Neutrophil (primary cell): ENCODE measurements around the gene ACTG1.

Experiments used
- H3K27ac ChIP-seq: fragments of 200-600 bp; sonication (generic); 2 replicates; pipeline ENCODE4 v1.5.1; 2016; ENCODE audit warnings: mild to moderate bottlenecking, moderate library complexity
- H3K27me3 ChIP-seq: fragments of 200-600 bp; sonication (generic); 2 replicates; pipeline ENCODE4 v1.6.0; 2016; ENCODE audit warnings: mild to moderate bottlenecking
- H3K36me3 ChIP-seq: fragments of 200-600 bp; sonication (generic); 2 replicates; pipeline ENCODE4 v1.5.1; 2017
- H3K4me1 ChIP-seq, 2 experiments: fragments of 200-600 bp in 1 of 2; sonication (generic) in 1 of 2; 1 replicate in 1 of 2; 2 replicates in 1 of 2; pipeline versions ENCODE4 v1.5.1 to v1.6.1; 2013 to 2016; ENCODE audit warnings: low read depth in 1 of 2, low read length in 1 of 2, mild to moderate bottlenecking in 1 of 2, moderate library complexity in 1 of 2; ENCODE audit not compliant: control insufficient read depth in 1 of 2, insufficient read depth in 1 of 2
- H3K4me3 ChIP-seq, 2 experiments: fragments of 200-600 bp in 1 of 2; sonication (generic) in 1 of 2; 1 replicate in 1 of 2; 2 replicates in 1 of 2; pipeline ENCODE4 v1.5.1; 2013 to 2016; ENCODE audit warnings: low read depth in 1 of 2, low read length in 1 of 2, mild to moderate bottlenecking in 1 of 2, moderate library complexity in 1 of 2
- H3K9me3 ChIP-seq: fragments of 200-600 bp; sonication (generic); 2 replicates; pipeline ENCODE4 v1.5.1; 2016
- CTCF ChIP-seq: fragments of 200-600 bp; sonication (generic); IDR thresholded peaks from 2 replicates; pipeline ENCODE4 v1.5.1; 2016; ENCODE audit warnings: antibody characterized with exemption

The ACTG1 gene

GRCh38 chr17:81519284-81520020 is 6.9 kb upstream of the ACTG1 start:
- peak overlapping the region; percentile 46 to 72 for H3K4me3 ChIP-seq
- H3K27ac ChIP-seq = peak overlapping the region; percentile 26
- H3K4me1 ChIP-seq = peaks cover 44 to 47% of the 10 kb centered on the region in 2 experiments
- peaks cover 64% of the 10 kb centered on the region for H3K27me3 ChIP-seq
- H3K36me3 ChIP-seq = no peaks in the 10 kb centered on the region
- H3K9me3 ChIP-seq = no peaks in the 10 kb centered on the region
- TF ChIP-seq CTCF = peak; percentile 69

- Histone ChIP-seq H3K36me3 (no peaks in the 10 kb centered on the region), H3K27ac (peak overlapping the region; percentile 26), H3K4me3 (peak overlapping the region; percentile 46 to 72), H3K9me3 (no peaks in the 10 kb centered on the region), H3K4me1 (peaks cover 49 to 51% of the 10 kb centered on the region in 2 experiments), H3K27me3 (peaks cover 58% of the 10 kb centered on the region)
- TF ChIP-seq CTCF = no peak
Observed at GRCh38 chr17:81518785-81519283, 6.2 kb upstream of the ACTG1 start.

DNA sequence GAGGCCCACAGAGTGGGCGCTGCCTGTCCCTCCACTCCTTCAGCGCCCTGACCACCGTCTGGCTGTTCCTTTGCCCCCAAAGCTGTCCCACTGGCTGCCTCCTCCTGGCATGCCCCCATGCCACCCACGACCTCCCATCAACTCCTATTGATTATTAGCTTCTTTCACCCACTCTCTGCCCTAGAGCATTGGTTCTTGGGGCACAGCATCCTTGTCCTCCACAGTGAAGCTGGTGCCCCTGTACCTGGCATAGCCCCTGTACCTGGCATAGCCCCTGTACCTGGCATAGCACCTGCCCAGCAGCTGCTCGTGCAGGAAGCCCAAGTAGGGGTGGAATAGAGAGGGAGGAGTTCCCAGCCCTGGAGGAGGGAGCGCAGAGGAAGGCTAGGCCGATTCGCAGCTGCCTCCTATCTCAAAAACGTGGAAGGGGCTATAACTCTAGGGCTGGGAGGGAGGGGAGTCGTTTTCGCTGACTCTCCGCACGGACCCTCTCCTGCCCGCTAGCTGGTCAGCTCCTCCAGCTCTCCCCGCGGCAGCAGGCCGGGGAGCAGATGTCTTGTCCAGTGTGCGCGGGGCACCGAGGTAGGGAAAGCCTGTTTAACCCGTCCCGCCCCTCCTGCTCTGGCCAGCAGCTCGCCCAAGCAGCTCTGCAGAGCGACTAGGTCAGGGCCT is 5.7 kb upstream of the ACTG1 start:
- Histone ChIP-seq H3K4me3 (peak overlapping the region; percentile 46 to 72), H3K4me1 (peaks cover 55 to 57% of the 10 kb centered on the region in 2 experiments), H3K27ac (peak overlapping the region; percentile 26), H3K9me3 (no peaks in the 10 kb centered on the region), H3K36me3 (no peaks in the 10 kb centered on the region), H3K27me3 (peaks cover 52% of the 10 kb centered on the region)
- no peak for TF ChIP-seq CTCF

- H3K4me3 ChIP-seq = no peak overlapping the region
- H3K36me3 ChIP-seq = no peaks in the 10 kb centered on the region
- peaks cover 45% of the 10 kb centered on the region for H3K27me3 ChIP-seq
- peaks cover 56 to 57% of the 10 kb centered on the region in 2 experiments for H3K4me1 ChIP-seq
- no peak for TF ChIP-seq CTCF
- no peaks in the 10 kb centered on the region for H3K9me3 ChIP-seq
- H3K27ac ChIP-seq = no peak overlapping the region
Observed at GRCh38 chr17:81517339-81518112, 4.9 kb upstream of the ACTG1 start.

GRCh38 chr17:81517009-81517338 is 4.4 kb upstream of the ACTG1 start:
- Histone ChIP-seq H3K36me3 (peaks cover 5% of the 10 kb centered on the region), H3K27ac (no peak overlapping the region), H3K4me1 (peaks cover 57 to 59% of the 10 kb centered on the region in 2 experiments), H3K4me3 (no peak overlapping the region), H3K9me3 (no peaks in the 10 kb centered on the region), H3K27me3 (peaks cover 40% of the 10 kb centered on the region)
- TF ChIP-seq CTCF = no peak
